Tibial nerve (tissue), 4 donors: ENCODE results near the gene TUT7. TPM values are rescaled to one million over a fixed set of nuclear protein-coding genes. Genes with fewer than 3 reads are reported as not detected.
A peak's percentile ranks its signal among the peaks of the same experiment; 100 is the strongest.

Experiments used
- DNase-seq, 2 donors: peaks; one replicate each; pipeline ENCODE4 v3.0.0-alpha.2; 2019; ENCODE audit warnings: low spot score in 2 of 2
- H3K27ac ChIP-seq, 4 donors: fragments of 200-600 bp; sonication (generic) in 3 of 4; one replicate each; pipeline ENCODE4 v1.5.1; 2017 to 2019; ENCODE audit warnings: mild to moderate bottlenecking in 1 of 4
- H3K27me3 ChIP-seq, 2 donors: fragments of 200-600 bp; sonication (generic) in 1 of 2; one replicate each; pipeline versions ENCODE4 v1.5.1 to v1.6.0; 2017 to 2019
- H3K36me3 ChIP-seq, 3 donors: fragments of 200-600 bp; sonication (generic); one replicate each; pipeline ENCODE4 v1.5.1; 2018 to 2019
- H3K4me1 ChIP-seq, 4 donors: fragments of 200-600 bp; sonication (generic) in 3 of 4; one replicate each; pipeline ENCODE4 v1.5.1; 2017 to 2019
- H3K4me3 ChIP-seq, 4 donors: fragments of 200-600 bp; sonication (generic) in 3 of 4; one replicate each; pipeline ENCODE4 v1.5.1; 2017 to 2019; ENCODE audit warnings: mild to moderate bottlenecking in 1 of 4, moderate library complexity in 1 of 4
- H3K9me3 ChIP-seq, 4 donors: fragments of 200-600 bp; sonication (generic) in 3 of 4; one replicate each; pipeline ENCODE4 v1.5.1; 2017 to 2019
- EP300 ChIP-seq, 2 donors: sonication (generic); formaldehyde crosslinking; IDR thresholded peaks; one replicate each; pipeline ENCODE4 v1.6.1; 2017; ENCODE audit warnings: antibody characterized with exemption in 2 of 2, mild to moderate bottlenecking in 1 of 2
- POLR2A ChIP-seq, 2 donors: fragments of 450-650 bp; IDR thresholded peaks; one replicate each; pipeline ENCODE4 v1.6.1; 2017; ENCODE audit warnings: antibody characterized with exemption in 2 of 2, mild to moderate bottlenecking in 2 of 2, moderate library complexity in 2 of 2
- WGBS, 2 donors: methylation state at CpG; one replicate each; pipeline ENCODE4 v1.1.5; 2018; 5-methylcytosine and 5-hydroxymethylcytosine counted together
- total RNA-seq, 4 donors: library from RNA; depleted of rRNA; stranded (reverse); fragments of >200 nt; gene quantifications; one replicate each; pipeline ENCODE4 v1.1.0, GENCODE V29; 2016
- TF ChIP-seq, protein P1 (sequence below), 5 experiments: fragments of 200-600 bp in 3 of 5; fragments of 450-650 bp in 2 of 5; sonication (generic) in 3 of 5; IDR thresholded peaks; one replicate each; pipeline ENCODE4 v1.5.1; 2016 to 2019; ENCODE audit warnings: antibody characterized with exemption in 5 of 5, mild to moderate bottlenecking in 3 of 5, moderate library complexity in 2 of 5

Gene TUT7
- total RNA-seq, 4 donors from 2014 or later = 25.7 to 49.6 (median 37.8) TPM

DNA sequence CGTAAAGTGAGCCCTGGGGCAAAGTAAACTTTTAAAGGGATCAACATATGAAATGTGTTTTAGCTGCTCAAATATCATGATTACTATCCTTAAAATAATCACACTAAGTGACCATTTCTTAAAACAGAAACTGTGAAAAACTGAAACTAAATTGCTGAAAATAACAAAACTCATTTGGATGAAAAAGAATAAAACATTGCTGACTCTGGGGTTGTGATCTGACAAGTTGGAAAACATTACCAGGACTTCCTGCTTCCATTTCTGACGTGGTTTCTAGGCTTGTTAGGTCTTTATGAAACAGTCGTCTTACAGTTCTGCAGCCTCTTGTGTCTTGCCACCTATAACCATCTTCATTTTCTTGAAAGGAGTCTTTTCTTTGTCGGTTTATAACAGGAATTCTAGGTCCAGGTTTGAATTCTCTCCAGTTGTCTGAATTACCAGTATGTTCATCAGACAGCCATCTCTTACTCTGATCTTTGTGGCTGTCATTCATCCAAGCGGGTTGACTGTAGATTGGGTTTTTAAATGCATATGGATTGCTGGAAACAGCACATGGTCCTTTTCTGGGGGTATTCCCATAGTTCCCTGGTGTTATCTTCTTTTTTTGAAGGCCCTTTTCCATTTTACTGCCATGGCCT lies 1.7 kb downstream of the TUT7 start:
- Histone ChIP-seq H3K36me3 (no peaks in the 10 kb centered on the region), H3K4me1 (peaks cover 0 to 66% (median 31%) of the 10 kb centered on the region in 4 donors), H3K27me3 (no peaks in the 10 kb centered on the region), H3K4me3 (peak overlapping the region in 2 of 4 donors; percentile 16 to 91), H3K9me3 (no peaks in the 10 kb centered on the region), H3K27ac (peak overlapping the region in 2 of 4 donors; percentile 24 to 98)
- whole genome bisulfite sequencing, 2 donors = 42 to 46% methylated on average over 5 of the region's 5 CpGs
- no peak for DNase-seq
- TF ChIP-seq, protein P1, sequence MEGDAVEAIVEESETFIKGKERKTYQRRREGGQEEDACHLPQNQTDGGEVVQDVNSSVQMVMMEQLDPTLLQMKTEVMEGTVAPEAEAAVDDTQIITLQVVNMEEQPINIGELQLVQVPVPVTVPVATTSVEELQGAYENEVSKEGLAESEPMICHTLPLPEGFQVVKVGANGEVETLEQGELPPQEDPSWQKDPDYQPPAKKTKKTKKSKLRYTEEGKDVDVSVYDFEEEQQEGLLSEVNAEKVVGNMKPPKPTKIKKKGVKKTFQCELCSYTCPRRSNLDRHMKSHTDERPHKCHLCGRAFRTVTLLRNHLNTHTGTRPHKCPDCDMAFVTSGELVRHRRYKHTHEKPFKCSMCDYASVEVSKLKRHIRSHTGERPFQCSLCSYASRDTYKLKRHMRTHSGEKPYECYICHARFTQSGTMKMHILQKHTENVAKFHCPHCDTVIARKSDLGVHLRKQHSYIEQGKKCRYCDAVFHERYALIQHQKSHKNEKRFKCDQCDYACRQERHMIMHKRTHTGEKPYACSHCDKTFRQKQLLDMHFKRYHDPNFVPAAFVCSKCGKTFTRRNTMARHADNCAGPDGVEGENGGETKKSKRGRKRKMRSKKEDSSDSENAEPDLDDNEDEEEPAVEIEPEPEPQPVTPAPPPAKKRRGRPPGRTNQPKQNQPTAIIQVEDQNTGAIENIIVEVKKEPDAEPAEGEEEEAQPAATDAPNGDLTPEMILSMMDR (IDR thresholded peaks at IDR 0.05) = no peak
- TF ChIP-seq EP300 (IDR thresholded peaks at IDR 0.05) = no peak
- no peak for TF ChIP-seq POLR2A (IDR thresholded peaks at IDR 0.05)

DNA sequence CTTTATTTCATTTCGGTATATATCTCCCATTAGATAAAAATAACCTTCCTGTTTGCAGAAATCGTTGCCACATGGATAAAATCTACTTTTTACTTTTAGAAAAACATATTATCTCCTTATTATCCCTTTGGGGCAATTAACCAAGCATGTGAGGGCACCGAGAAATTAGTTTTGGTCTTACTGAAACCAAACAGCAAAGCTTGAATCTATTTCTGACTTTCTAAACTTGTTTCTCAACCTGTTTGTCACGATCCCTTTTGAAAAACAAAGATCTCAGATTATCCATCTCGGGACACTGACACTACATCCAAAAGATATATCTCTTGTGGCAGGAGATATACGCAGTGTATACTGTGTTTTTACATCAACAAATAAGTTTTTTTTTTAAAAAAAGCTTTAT lies 2.3 kb downstream of the TUT7 start:
- peak overlapping the region in 3 of 4 donors; percentile 24 to 98 (median 42) for H3K27ac ChIP-seq
- DNase-seq = no peak
- H3K9me3 ChIP-seq = no peaks in the 10 kb centered on the region
- 47 to 50% methylated on average over 6 of the region's 6 CpGs for WGBS, 2 donors
- H3K36me3 ChIP-seq = no peaks in the 10 kb centered on the region
- H3K4me1 ChIP-seq = peaks cover 0 to 73% (median 34%) of the 10 kb centered on the region in 4 donors
- TF ChIP-seq, protein P1 (IDR thresholded peaks at IDR 0.05) = no peak
- TF ChIP-seq EP300 (IDR thresholded peaks at IDR 0.05) (no peak), POLR2A (IDR thresholded peaks at IDR 0.05) (no peak)
- no peaks in the 10 kb centered on the region for H3K27me3 ChIP-seq
- peak overlapping the region in 1 of 4 donors; percentile 91 for H3K4me3 ChIP-seq

DNA sequence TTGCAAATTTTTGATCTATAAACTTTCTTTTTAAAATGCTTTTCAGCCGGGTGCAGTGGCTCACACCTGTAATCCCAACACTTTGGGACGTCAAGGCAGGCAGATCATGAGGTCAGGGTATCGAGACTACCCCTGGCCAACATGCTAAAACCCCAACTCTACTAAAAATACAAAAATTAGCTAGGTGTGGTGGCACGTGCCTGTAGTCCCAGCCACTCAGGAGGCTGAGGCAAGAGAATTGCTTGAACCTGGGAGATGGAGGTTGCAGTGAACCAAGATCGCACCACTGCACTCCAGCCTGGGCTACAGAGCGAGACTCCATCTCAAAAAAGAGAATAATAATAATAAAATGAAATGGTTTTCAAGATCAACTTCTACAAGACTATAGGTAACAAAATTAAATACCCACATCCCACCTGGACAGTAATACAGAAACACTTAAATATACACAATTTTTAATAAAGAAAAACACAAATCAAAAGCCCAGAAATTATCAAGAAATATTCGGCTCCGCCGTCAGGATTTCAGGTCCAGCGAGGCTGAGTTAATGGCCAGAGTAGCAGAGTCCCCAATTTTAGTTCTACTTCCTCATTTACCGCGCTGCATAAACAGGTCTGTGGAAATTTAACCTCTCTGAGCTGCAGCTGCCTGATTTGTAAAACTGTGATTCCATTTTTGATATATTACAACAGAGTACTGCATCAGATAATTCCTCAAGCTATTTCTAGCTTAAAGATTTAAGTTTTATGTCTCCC lies 4.0 kb downstream of the TUT7 start:
- H3K27ac ChIP-seq = no peak overlapping the region
- H3K4me1 ChIP-seq = peaks cover 0 to 82% (median 35%) of the 10 kb centered on the region in 4 donors
- H3K36me3 ChIP-seq = peaks cover 0 to 11% (median 3%) of the 10 kb centered on the region in 3 donors
- WGBS, 2 donors = 75 to 79% methylated on average over 12 of the region's 12 CpGs
- no peaks in the 10 kb centered on the region for H3K27me3 ChIP-seq
- no peak for DNase-seq
- TF ChIP-seq EP300 (IDR thresholded peaks at IDR 0.05) = no peak
- TF ChIP-seq POLR2A (IDR thresholded peaks at IDR 0.05) = no peak
- TF ChIP-seq, protein P1 (IDR thresholded peaks at IDR 0.05) = no peak
- H3K4me3 ChIP-seq = peak overlapping the region in 2 of 4 donors; percentile 13 to 91
- no peaks in the 10 kb centered on the region for H3K9me3 ChIP-seq

DNA sequence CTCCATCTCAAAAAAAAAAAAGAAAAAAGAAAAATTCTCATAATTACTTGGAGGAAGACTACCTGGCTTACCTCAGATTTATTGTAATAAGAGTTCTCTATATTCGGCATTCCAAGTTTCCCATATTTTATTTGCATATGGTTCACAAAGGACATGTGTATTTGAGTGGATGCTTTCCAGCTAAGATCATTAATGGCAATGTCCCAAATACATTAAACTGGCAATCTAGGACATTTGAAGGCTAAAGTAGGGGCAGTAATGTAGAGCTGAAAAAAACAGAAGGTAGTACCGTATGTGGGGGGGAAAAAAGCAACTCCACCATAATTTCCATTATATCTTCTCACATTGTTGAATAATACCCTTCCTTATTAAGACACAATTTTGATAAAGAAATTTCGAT lies 4.9 kb downstream of the TUT7 start:
- no peak overlapping the region for H3K4me3 ChIP-seq
- H3K36me3 ChIP-seq = peaks cover 3 to 18% (median 5%) of the 10 kb centered on the region in 3 donors
- 34 to 39% methylated on average over 3 of the region's 3 CpGs for whole genome bisulfite sequencing, 2 donors
- H3K9me3 ChIP-seq = no peaks in the 10 kb centered on the region
- H3K4me1 ChIP-seq = peaks cover 0 to 78% (median 35%) of the 10 kb centered on the region in 4 donors
- no peak for DNase-seq
- TF ChIP-seq POLR2A (IDR thresholded peaks at IDR 0.05) (no peak), EP300 (IDR thresholded peaks at IDR 0.05) (no peak)
- TF ChIP-seq, protein P1 (IDR thresholded peaks at IDR 0.05) = no peak
- H3K27ac ChIP-seq = no peak overlapping the region
- H3K27me3 ChIP-seq = no peaks in the 10 kb centered on the region

DNA sequence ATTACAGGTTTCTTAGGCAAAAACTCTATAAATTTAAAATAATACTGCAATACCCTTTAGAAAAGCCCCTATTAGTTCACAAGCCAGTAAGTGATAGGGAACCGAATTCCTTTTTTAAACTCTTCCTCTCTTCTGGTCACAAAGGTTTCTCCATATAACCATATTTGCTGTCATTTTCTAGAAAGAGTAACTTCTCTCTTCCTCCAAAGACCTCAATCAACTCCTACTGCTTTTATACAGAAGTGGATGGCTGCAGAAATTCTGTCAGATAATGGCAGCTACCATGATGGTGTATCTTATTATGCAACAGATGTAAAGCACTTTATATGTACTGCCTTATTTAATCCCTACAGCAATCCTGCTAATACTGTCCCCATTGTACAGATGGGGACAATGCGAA lies 6.2 kb downstream of the TUT7 start:
- peaks cover 0 to 73% (median 31%) of the 10 kb centered on the region in 4 donors for H3K4me1 ChIP-seq
- no peak overlapping the region for H3K4me3 ChIP-seq
- 86 to 87% methylated on average over 2 of the region's 2 CpGs for WGBS, 2 donors
- H3K9me3 ChIP-seq = no peaks in the 10 kb centered on the region
- no peak for DNase-seq
- H3K27me3 ChIP-seq = no peaks in the 10 kb centered on the region
- no peak overlapping the region for H3K27ac ChIP-seq
- TF ChIP-seq EP300 (IDR thresholded peaks at IDR 0.05) (no peak), POLR2A (IDR thresholded peaks at IDR 0.05) (no peak)
- TF ChIP-seq, protein P1 (IDR thresholded peaks at IDR 0.05) = no peak
- peaks cover 3 to 30% (median 5%) of the 10 kb centered on the region in 3 donors for H3K36me3 ChIP-seq
